ENCODE data around the gene INSM1. TPM values are rescaled to one million over a fixed set of nuclear protein-coding genes. Genes with fewer than 3 reads are reported as not detected.

The INSM1 gene
- total RNA-seq, 1 donor = not detected

DNA sequence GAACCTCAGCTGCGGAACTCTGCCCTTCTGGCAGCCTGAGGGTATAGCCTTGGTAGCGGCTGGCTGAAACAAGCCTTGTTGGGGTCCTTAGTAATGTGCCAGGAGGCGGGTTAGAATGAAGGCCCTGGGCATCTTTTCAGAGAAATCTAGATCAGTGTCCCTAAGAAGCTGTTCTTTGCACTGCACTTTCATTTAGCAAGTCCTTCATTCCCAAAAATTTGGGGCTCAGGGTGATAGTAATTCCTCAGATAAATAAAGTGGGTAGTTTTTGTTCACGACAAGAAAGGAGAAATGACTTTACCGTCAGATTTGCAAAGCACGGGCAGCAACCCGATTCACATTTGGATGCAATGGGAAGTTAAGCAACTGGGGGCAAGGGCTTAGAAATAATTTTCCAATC, 3.2 kb downstream of the INSM1 start:
- no peak for DNase-seq (ENCODE audit: low read depth)
- TF ChIP-seq, protein P1, sequence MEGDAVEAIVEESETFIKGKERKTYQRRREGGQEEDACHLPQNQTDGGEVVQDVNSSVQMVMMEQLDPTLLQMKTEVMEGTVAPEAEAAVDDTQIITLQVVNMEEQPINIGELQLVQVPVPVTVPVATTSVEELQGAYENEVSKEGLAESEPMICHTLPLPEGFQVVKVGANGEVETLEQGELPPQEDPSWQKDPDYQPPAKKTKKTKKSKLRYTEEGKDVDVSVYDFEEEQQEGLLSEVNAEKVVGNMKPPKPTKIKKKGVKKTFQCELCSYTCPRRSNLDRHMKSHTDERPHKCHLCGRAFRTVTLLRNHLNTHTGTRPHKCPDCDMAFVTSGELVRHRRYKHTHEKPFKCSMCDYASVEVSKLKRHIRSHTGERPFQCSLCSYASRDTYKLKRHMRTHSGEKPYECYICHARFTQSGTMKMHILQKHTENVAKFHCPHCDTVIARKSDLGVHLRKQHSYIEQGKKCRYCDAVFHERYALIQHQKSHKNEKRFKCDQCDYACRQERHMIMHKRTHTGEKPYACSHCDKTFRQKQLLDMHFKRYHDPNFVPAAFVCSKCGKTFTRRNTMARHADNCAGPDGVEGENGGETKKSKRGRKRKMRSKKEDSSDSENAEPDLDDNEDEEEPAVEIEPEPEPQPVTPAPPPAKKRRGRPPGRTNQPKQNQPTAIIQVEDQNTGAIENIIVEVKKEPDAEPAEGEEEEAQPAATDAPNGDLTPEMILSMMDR (IDR thresholded peaks at IDR 0.05; ENCODE audit: insufficient read depth, low read depth, low read length) = no peak
- no peak overlapping the region for H3K4me3 ChIP-seq (ENCODE audit: low read depth, low read length)

DNA sequence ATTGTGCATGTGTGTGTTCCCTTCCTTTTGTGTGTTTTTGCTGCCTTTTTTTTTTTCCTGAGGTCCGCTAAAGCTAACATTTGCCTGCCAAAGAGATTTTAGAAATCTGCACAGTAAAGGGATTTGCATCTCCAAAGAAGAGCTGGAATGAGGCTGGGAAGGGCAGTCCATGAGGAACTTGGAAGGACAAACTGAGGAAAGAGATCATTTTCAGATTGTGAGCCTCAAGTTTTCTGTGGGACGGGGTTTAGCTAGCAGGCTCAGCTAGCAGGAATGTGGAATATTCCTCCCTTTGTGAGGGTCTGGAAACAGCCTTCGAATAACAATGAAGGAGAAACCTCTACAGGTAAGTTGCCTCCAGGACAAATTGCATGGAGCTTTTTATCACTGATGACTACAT, 3.8 kb downstream of the INSM1 start:
- H3K4me3 ChIP-seq (ENCODE audit: low read depth, low read length) = no peak overlapping the region
- DNase-seq (ENCODE audit: low read depth) = no peak
- TF ChIP-seq, protein P1 (IDR thresholded peaks at IDR 0.05; ENCODE audit: insufficient read depth, low read depth, low read length) = no peak

DNA sequence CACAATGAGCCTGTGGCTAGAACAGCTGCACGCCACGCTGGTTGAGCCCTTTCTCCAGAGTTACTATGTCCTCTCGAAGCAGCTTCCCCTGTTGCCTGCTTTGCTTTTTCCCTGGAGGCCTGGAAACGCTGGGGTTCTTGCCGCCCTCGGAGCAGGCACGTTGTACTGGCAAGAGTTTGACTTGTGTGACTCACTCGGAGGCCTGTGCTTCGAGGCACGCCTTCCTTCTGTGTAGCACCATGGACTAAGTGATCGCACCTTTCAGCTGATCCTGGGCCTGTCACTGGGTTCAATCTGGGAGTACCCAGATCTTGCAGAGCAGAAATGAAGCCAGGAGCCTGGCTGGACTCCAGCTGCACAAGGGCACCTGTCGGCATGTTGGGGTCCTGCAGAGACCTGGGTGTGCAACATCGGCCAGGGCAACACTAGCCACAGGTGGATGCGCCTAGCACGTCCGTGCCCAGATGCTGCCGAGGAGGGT, 5.2 kb downstream of the INSM1 start:
- TF ChIP-seq, protein P1 (IDR thresholded peaks at IDR 0.05; ENCODE audit: insufficient read depth, low read depth, low read length) = no peak
- peak; percentile 11 for DNase-seq (ENCODE audit: low read depth)
- no peak overlapping the region for H3K4me3 ChIP-seq (ENCODE audit: low read depth, low read length)

DNA sequence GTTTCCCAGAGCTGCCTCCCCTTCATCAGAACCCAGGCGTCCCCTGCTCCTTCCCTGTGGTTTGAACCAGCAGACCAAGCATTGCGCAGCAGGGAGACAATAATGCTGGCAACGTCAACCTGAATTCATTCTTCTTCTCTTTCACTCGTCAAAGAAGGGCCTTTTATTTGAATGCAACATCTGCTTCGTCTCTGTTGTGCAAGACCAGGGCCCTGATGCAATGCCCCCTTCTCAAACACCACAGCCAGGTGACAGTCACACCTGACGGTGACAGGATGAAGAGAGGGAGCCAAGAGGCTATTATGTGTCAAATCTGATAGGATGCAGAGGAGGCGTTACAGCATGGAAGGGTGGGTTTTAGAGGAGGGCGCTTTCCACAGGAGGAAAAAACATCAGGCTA, 8.0 kb downstream of the INSM1 start:
- no peak for DNase-seq (ENCODE audit: low read depth)
- no peak overlapping the region for H3K4me3 ChIP-seq (ENCODE audit: low read depth, low read length)
- TF ChIP-seq, protein P1 (IDR thresholded peaks at IDR 0.05; ENCODE audit: insufficient read depth, low read depth, low read length) = no peak

DNA sequence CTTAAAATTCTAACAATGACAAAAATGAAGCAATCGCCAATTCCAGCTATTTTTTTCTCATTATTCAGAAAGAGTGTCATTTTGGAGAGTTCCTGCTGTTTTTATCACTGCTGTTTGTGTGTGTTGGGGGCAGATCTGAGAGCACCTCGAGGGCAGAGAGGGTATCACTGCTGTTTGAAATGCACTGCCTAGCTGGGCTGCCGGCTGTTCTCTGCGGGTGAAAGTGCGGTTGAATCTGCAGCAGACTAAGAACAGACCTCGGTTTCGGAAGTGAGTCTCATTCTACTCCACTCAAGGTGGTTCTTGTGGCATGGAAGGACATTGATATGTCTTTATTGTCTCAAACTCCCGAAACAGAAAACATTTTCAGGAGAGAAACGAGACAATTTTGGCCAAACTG, 18.3 kb downstream of the INSM1 start:
- TF ChIP-seq, protein P1 (IDR thresholded peaks at IDR 0.05; ENCODE audit: insufficient read depth, low read depth, low read length) = no peak
- no peak for DNase-seq (ENCODE audit: low read depth)
- H3K4me3 ChIP-seq (ENCODE audit: low read depth, low read length) = no peak overlapping the region

DNA sequence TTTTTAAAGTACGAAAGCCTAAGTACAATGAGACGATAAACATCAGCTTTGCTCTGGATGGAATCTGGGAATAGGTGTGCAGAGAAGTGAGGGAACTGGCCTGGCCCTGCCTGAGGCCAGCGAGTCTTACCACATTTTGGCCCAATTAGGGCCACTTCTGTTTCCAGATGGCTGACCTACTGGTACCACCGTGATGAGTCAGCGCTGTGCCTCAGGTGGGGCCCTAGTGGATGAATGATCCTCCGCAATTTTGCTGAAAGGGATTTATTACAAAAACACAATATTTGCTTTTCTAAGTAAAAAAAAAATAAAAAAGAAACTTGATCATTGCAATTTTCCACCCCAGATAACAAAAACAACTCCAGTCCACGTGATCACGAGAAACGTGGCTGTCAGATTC, 22.5 kb downstream of the INSM1 start:
- DNase-seq (ENCODE audit: low read depth) = no peak
- TF ChIP-seq, protein P1 (IDR thresholded peaks at IDR 0.05; ENCODE audit: insufficient read depth, low read depth, low read length) = no peak
- H3K4me3 ChIP-seq (ENCODE audit: low read depth, low read length) = no peak overlapping the region

DNA sequence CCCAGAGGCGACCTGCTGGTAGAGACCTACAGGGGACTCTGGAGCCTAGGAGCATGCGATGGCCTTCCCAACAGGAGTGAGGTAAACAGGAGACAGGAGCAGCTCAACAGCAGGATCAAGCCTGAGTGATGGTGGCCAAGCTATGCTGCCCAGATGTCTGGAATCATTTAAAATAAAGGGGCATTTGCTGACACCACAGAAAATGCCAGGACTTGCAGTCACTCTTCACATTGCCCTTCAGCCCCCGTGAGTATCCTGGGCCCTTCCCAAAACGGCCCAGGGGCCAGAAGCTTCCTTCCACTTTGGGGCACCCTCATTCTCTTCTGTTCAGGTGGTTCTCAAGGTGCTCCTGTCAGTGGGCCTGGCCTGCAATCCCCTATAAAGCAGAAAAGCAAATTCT, 23.2 kb downstream of the INSM1 start:
- TF ChIP-seq, protein P1 (IDR thresholded peaks at IDR 0.05; ENCODE audit: insufficient read depth, low read depth, low read length) = no peak
- DNase-seq (ENCODE audit: low read depth) = no peak
- no peak overlapping the region for H3K4me3 ChIP-seq (ENCODE audit: low read depth, low read length)
